Testis (tissue), 3 donors: ENCODE measurements around the gene NBAS. TPM values are rescaled to one million over a fixed set of nuclear protein-coding genes. Genes with fewer than 3 reads are reported as not detected.

Source experiments
- DNase-seq: peaks from one replicate; pipeline ENCODE4 v3.0.0-alpha.2; 2019
- H3K27ac ChIP-seq, 2 donors: fragments of 200-600 bp; sonication (generic); one replicate each; pipeline ENCODE4 v1.5.1; 2019
- H3K27me3 ChIP-seq: fragments of 200-600 bp; sonication (generic); one replicate; pipeline ENCODE4 v1.5.1; 2019
- H3K36me3 ChIP-seq: fragments of 200-600 bp; sonication (generic); one replicate; pipeline ENCODE4 v1.5.1; 2017; ENCODE audit warnings: low read depth; ENCODE audit errors: missing control alignments
- H3K4me1 ChIP-seq: fragments of 200-600 bp; sonication (generic); one replicate; pipeline ENCODE4 v1.5.1; 2019
- H3K4me3 ChIP-seq, 2 donors: fragments of 200-600 bp; sonication (generic); one replicate each; pipeline ENCODE4 v1.5.1; 2017 to 2019
- H3K9me3 ChIP-seq: fragments of 200-600 bp; sonication (generic); one replicate; pipeline ENCODE4 v1.5.1; 2017
- CTCF ChIP-seq, 3 experiments: fragments of 450-650 bp in 2 of 3; fragments of 200-600 bp in 1 of 3; sonication (generic) in 1 of 3; IDR thresholded peaks; one replicate each; pipeline ENCODE4 v1.5.1; 2016 to 2019; ENCODE audit warnings: antibody characterized with exemption in 3 of 3, mild to moderate bottlenecking in 2 of 3, moderate library complexity in 1 of 3
- POLR2A ChIP-seq: fragments of 450-650 bp; IDR thresholded peaks from one replicate; pipeline ENCODE4 v1.6.1; 2017; ENCODE audit warnings: antibody characterized with exemption, mild to moderate bottlenecking, moderate library complexity
- WGBS, 2 donors: methylation state at CpG; one replicate each; pipeline ENCODE4 v1.1.5; 2018; 5-methylcytosine and 5-hydroxymethylcytosine counted together
- intact Hi-C: fragments of 100-400 bp; cut with DNase I; formaldehyde crosslinking; loops from one replicate; pipeline ENCODE4 v1.15.1; 2023; ENCODE audit warnings: low total_unique reads
- polyA plus RNA-seq: library from polyadenylated mRNA; stranded (reverse); fragments of 350-450 nt; fragmentation: Illumina TruSeq; extraction: RNeasy Lipid Tissue Mini Kit (QIAGEN cat#74804); gene quantifications from one replicate; pipeline ENCODE4 v1.2.3, GENCODE V29; 2014; ENCODE audit warnings: low read depth, low replicate concordance; ENCODE audit not compliant: insufficient read depth
- total RNA-seq, 2 donors: library from RNA; depleted of rRNA; stranded (reverse); fragments of >200 nt; gene quantifications; one replicate each; pipeline ENCODE4 v1.2.3, GENCODE V29; 2016

The NBAS gene
- total and polyA plus RNA-seq, 3 donors from 2014 or later: 75.8 to 84.2 (median 79.7) TPM

- 93 to 98% methylated on average over 5 of the region's 5 CpGs for WGBS, 2 donors
- no peak for TF ChIP-seq CTCF (IDR thresholded peaks at IDR 0.05)
- no peak for TF ChIP-seq POLR2A
- intact Hi-C loops: no loop called here
- no peak overlapping the region for H3K27ac ChIP-seq
- no peak for DNase-seq
- H3K36me3 ChIP-seq: no peaks in the 10 kb centered on the region
- H3K4me3 ChIP-seq: no peak overlapping the region
- no peaks in the 10 kb centered on the region for H3K27me3 ChIP-seq
- H3K4me1 ChIP-seq: no peaks in the 10 kb centered on the region
- no peaks in the 10 kb centered on the region for H3K9me3 ChIP-seq
Observed at GRCh38 chr2:15348636-15349035, 212.5 kb downstream of the NBAS start.

GRCh38 chr2:15348045-15348444, 213.1 kb downstream of the NBAS start:
- TF ChIP-seq POLR2A: no peak
- no peak for TF ChIP-seq CTCF (IDR thresholded peaks at IDR 0.05)
- 89 to 91% methylated on average over 4 of the region's 4 CpGs for WGBS, 2 donors
- no peaks in the 10 kb centered on the region for H3K4me1 ChIP-seq
- no peak overlapping the region for H3K4me3 ChIP-seq
- no peak for DNase-seq
- H3K27me3 ChIP-seq: no peaks in the 10 kb centered on the region
- intact Hi-C loops: no loop called here
- no peaks in the 10 kb centered on the region for H3K9me3 ChIP-seq
- no peak overlapping the region for H3K27ac ChIP-seq
- H3K36me3 ChIP-seq: no peaks in the 10 kb centered on the region

GRCh38 chr2:15346624-15347023, 214.5 kb downstream of the NBAS start:
- H3K27me3 ChIP-seq: no peaks in the 10 kb centered on the region
- WGBS, 2 donors: 96 to 100% methylated on average over 1 of the region's 1 CpG
- H3K9me3 ChIP-seq: no peaks in the 10 kb centered on the region

DNA sequence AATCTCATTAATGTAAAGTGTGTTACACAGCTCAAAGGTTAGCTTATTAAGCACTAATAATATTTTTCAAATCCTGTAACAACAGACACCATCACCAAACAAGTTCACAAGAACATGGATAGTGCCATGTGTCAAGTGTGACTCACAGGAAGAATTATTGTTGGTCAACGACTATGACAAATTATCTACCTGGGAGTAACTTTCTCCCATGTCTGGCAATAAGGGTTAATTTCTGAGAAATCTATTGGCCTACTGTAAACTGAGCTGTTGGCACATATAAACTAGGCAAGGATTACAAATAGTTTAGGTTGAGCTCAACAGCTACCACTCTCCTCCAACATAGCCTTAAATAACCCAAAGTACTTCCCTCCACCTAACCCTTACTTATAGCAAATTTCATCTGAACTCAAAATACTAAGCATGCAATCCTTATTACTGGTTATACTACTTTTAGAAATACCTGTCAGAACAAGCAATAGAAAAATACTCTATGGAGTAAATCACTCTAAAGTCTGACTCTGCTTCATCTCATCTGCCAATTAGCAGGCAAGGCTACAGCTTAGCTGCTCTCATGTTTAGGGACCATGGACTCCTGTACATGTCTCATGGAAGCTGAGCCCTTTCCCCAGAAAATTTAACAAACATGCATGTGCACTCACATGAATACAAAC, 223.0 kb downstream of the NBAS start:
- DNase-seq: no peak
- Histone ChIP-seq H3K4me1 (no peaks in the 10 kb centered on the region), H3K27ac (no peak overlapping the region), H3K9me3 (no peaks in the 10 kb centered on the region), H3K27me3 (no peaks in the 10 kb centered on the region), H3K36me3 (no peaks in the 10 kb centered on the region), H3K4me3 (no peak overlapping the region)
- TF ChIP-seq CTCF (IDR thresholded peaks at IDR 0.05): no peak
- no peak for TF ChIP-seq POLR2A
- intact Hi-C loops: no loop called here
- WGBS, 2 donors: 74 to 77% methylated on average over 1 of the region's 1 CpG

More at GRCh38 chr2:15346624-15347023, 214.5 kb downstream of the NBAS start:
- DNase-seq: no peak
- Histone ChIP-seq H3K4me1 (no peaks in the 10 kb centered on the region), H3K4me3 (no peak overlapping the region), H3K36me3 (no peaks in the 10 kb centered on the region), H3K27ac (no peak overlapping the region)
- intact Hi-C loops: no loop called here
- TF ChIP-seq POLR2A (no peak), CTCF (IDR thresholded peaks at IDR 0.05) (no peak)
